Stimulated activated naive CD4-positive, alpha-beta T cell treated with Interleukin-2 at 50 U/mL for 16 hours (primary cell): ENCODE measurements around the gene SMAD4.
"Not testable (repeated sequence)": the region's sequence is repeated elsewhere in the genome, so short reads cannot be mapped to it uniquely, and the experiment has no call there.

ENCODE experiments used
- DNase-seq: peaks from one replicate; lab custom pipeline; 2025; lab: John Stamatoyannopoulos, UW

SMAD4 gene

DNA sequence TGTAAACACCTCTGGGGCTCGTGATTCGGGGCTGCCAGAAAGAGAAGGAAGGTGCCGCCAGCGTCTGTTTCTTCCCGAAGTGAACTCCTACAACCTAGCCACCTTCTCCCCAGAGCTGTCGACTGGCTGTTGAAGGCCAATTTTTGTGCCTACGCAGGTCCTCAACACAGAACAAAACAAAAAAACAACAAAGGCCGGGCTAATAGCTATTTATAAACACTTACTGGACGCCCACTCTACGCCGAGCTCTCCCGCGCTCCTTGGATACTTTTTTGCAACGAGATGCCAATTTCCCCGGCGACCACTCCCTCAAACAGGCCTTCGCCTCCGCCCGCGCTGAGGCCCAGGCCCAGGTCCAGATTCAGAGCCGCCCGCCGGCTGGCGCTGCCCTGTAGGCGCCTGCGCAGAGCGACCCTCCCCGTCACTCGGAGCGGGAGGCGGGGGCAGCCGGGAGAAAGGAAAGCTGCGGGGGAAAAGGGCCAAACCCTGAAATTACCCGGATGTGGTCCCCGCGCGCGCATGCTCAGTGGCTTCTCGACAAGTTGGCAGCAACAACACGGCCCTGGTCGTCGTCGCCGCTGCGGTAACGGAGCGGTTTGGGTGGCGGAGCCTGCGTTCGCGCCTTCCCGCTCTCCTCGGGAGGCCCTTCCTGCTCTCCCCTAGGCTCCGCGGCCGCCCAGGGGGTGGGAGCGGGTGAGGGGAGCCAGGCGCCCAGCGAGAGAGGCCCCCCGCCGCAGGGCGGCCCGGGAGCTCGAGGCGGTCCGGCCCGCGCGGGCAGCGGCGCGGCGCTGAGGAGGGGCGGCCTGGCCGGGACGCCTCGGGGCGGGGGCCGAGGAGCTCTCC is at the start of gene SMAD4:
Gene SMAD4, plus strand, starts transcription at position 520 of the 843 bp plus-strand sequence. CDS start 16,834 bp downstream, outside the sequence.
- DNase-seq, result peak; percentile 98

DNA sequence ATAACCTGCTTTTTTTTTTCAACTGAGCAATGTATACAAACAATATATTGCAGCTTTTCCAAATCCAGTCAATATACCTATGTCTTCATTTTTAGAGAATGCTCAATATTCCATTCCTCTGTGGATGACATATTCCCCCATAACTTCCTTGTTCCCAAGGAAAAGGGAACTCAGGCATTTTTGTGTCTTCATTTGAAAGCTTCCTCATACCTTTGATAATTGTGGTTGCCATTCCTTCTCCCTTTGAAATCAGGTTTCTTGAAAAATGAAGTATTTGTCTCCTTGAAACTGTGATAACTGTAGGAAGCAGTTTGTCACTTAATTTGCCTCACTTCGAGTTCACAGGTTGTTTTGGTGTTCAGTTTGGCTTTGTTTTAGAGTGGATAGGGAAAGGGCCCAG is 48.6 kb upstream of the SMAD4 start:
- DNase-seq, result no peak

DNA sequence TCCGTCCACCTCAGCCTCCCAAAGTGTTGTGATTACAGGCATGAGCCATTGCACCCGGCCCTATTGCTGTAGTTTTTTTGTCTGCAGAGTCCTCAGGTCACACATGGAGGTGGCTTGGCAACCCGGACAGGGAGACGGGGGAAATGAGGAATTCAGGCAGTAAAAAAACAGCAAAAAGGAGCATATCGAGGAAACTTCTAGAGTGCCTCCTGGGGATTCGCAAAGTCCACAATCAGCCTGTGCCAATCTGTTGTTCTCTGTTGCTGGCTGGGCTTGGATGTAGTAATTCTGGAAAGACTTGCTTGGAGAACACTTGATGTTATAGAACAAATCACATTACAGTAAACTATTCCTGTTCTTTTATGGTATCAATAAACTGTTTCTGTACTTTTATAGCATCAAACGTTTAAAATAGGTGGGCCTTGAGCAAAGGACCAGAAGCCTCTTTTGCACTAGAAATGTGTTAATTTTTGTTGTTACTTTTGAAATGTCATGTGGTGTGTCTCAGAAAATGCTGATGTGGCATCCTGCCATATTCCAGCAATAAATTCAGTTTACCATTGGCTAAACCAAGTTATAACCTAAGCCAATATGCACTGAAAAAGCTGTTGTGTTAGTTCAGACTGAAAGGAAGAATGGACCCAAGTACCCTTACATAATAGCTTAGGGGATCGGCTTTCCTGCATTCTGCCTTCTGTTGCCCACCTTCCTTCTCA is 47.8 kb upstream of the SMAD4 start:
- no peak for DNase-seq

DNA sequence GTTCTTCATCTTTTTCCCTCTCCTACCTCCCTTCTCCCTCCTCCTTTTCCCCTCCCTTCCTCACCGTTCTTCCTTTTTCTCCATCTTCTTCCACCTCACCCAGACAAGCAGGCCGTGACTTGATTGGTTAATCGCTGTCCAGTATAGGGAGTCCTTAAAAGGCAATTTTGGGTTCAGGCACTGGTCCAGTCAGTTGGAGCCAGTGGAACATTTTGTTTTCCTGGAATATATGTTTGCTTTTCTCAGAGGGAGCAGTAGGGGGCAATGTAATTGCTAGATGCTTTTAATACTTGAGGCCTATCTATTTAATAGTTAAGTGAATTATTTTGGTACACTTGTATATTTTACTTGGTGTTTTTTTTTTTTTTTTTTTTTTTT is 47.2 kb upstream of the SMAD4 start:
- no peak for DNase-seq

DNA sequence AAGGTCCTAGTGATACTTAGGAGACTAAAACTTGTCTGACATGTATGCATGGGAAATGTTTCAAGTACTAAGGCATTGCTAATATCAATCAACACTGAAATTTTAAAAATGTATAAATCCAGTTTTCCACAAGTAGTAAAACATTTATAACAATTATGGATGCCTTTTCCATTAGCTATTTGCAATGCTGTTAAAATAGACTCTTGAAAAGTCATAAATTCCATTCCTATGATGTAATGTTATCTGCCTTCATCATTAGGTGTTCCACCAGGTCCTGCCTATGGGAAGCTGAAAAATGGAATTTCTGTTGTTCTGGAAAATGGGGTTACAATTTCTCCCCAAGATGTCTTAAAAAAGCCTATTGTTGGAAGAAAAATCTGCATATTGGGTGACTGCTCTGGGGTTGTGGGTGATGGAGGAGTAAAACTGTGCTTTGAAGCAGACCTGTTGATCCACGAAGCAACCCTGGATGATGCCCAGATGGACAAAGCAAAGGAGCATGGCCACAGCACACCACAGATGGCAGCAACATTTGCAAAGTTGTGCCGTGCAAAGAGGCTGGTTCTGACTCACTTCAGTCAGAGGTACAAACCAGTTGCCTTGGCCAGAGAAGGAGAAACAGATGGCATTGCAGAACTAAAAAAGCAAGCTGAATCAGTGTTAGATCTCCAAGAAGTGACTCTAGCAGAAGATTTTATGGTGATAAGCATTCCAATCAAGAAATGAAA is 43.5 kb upstream of the SMAD4 start:
- no peak for DNase-seq

DNA sequence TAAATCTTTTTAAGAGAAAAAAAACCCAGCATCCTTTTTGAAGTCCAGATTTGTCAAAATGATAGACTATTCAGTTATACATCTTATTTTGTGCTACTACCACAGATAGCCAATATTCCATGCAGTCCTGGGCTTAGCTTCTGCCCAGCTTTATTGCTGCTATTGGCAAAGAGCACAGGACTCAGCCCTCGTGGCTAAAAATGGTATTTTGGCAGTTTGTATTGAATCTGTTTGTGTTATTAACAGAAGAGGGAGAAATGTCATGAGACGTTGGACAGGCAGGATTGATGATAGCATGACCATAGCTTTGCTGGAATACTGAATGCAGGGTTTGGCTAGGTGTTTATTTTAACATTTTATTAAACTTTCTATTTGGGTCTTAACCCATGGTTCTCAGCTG is 42.8 kb upstream of the SMAD4 start:
- DNase-seq, result no peak

DNA sequence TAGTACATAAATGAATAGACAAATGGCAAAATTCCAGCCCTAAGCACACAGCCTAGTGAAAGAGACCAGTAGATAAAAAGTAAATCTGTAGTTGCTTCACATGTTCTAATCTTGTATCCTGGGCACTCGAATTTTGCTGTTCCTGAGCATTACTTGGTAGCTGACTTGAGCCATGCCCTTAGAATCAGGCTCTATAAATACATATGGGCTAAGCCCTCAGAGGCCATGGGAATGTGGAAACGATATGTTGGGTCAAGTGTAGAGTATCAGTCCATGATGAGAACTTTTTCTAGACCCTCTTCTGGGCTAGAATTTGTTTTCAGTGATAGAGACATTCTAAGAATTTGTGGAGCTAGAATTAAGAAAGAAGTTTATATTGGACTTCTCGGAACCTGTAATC is 40.3 kb upstream of the SMAD4 start:
- DNase-seq, result no peak

DNA sequence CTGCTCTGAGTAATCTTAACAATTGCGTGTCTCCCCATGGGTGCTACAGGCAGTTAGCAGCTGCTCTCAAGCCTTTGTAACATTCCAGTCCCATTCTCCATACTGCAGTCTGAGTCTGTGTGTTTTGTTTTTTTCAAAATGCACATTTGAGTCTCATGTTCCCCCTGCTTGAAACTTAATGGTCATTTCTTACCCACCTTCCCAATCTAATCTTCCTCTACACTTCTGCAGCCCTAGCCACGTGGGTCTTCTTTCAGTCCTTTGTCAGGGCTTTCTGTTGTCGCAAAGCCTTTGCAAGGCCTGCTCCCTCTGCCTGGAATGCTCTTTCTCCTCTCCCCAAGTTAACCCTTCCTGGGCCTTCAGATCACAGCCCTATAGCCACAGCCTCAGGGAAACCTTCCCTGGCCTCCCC is 37.7 kb upstream of the SMAD4 start:
- no peak for DNase-seq

DNA sequence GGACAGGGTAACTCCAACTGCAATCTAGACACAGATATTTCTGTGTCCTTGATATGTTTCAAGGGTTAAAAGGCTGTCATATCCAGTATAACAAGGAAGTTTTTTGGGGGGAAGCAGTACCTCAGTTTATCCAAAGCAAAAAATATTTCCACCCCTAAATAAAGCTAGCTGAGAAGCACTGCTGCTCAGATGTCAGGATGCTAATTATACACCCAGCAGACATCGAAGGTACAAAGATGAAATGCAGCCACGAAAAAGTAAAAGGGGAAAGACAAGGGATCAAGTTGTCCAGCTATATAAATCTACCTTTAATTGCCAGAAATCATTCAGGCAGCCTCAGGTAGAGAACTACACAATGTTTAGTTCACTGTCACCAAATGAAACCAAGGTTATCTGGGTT is 36.0 kb upstream of the SMAD4 start:
- no peak for DNase-seq

DNA sequence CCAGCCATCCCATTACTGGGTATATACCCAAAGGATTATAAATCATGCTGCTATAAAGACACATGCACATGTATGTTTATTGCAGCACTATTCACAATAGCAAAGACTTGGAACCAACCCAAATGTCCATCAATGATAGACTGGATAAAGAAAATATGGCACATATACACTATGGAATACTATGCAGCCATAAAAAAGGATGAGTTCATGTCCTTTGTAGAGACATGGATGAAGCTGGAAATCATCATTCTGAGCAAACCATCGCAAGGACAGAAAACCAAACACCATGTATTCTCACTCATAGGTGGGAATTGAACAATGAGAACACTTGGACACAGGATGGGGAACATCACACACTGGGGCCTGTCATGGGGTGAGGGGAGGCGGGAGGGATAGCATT is 26.8 kb upstream of the SMAD4 start:
- DNase-seq, result not testable (repeated sequence)

DNA sequence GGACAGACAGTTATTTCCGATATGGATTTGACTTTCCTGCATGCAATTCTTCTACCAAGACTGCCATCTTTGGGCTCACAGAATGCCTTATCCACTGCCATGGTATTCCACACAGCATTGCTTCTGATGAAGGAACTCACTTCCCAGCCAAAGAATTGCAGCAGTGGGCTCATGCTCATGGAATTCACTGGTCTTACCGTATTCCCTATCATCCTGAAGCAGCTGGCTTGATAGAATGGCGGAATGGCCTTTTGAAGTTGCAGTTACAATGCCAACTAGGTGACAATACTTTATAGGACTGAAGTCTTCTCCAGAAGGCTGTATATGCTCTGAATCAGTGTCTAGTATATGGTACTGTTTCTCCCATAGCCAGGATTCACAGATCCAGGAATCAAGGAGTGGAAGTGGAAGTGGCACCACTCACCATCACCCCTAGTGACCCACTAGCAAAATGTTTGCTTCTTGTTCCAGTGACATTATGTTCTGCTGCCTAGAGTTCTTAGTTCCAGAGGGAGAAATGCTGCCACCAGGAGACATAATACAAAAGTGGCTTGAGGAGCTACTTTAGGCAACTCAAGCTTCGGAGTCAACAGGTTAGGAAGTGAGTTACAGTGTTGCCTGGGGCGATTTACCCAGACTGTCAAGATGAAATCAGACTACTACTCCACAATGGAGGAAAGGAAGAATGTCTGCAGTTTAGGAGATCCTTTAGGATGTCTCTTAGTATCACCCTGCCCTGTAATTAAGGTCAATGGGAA is 23.8 kb upstream of the SMAD4 start:
- DNase-seq, result no peak

DNA sequence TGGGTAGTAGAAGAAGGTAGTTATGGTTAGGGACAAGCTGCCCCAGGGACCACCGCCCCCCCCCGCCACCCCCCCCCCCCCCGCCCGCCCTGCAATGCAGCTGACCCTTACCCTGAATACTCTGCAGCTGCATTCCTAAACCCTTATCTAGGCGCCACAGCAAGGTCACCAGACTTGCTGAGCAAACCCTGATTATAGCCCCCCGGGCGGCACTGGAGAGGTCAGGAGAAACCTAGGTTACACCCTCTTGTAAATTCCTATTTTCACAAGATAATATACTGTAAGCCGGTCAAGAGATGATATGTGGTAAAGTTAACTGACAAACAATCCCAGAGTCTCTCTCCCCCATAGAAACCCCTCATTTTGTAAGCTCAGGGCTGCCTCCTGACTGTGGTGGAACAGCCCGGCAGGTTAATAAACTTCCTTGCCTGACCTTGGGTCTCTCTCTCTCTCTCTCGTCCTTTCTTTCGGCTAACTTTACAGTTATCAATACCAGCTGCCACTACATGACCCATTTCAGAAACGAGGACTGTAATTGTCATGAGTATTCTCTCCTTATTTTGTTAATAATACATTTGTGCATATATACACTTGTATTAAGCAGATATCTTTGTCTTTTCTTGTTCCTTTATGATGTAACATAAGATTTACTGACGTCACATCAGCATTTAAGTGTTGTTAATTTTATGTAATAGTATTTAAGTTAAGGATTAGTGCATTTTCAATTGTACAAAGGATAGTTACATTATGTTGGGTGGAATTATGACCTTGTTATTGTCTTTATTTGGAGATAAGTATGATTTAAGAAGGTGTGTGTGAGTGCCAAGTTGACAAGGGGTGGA is 22.8 kb upstream of the SMAD4 start:
- DNase-seq, result no peak

DNA sequence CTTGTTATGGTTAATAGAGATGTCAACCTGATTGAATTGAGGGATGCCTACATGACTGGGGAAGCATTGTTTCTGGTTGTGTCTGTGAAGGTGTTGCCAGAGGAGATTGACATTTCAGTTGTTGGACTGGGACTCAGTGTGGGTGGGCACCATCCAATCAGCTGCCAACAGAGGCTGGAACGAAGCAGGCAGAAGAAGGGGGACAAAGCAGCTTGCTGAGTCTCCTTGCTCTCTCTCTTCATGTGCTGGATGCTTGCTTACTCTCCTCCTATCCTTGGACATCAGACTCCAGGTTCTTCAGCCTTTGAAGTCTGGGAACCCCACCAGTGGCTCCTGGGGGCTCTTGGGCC is 22.2 kb upstream of the SMAD4 start:
- DNase-seq, result no peak

DNA sequence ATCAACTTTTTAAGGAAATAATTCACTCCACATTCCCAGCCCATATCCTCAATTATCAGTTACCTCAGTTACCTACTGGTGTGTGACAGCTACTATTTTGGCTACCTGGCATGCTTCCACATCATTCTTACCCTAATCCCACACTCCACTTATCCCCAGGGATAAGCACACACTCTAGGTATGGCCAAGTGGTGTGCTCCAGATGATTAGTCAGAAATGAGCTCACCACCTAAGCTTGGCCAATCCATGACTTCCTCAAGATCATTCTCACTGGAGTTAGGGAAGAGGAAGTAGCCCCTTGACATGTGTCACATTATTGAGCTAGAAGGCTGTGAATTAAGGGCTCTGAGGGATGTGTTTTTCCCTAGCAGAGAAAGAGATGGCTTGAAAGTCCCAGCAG is 20.9 kb upstream of the SMAD4 start:
- DNase-seq, result no peak

DNA sequence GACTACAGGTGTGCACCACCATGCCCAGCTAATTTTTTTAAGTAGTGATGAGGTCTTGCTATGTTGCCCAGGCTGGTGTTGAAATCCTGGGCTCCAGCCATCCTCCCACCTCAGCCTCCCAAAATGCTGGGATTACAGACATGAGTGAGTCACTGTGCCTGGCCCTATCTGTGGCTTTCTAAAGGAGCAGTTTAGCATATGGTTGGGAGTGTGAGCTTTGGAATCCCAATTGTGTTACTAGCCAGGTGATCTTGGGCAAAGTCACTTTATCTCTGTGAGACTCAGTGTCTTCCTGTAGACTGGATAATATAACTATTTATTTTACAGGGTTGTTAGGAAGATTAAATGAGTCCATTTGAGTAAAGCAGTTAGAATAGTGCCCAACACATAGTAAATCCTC is 19.8 kb upstream of the SMAD4 start:
- DNase-seq, result no peak

DNA sequence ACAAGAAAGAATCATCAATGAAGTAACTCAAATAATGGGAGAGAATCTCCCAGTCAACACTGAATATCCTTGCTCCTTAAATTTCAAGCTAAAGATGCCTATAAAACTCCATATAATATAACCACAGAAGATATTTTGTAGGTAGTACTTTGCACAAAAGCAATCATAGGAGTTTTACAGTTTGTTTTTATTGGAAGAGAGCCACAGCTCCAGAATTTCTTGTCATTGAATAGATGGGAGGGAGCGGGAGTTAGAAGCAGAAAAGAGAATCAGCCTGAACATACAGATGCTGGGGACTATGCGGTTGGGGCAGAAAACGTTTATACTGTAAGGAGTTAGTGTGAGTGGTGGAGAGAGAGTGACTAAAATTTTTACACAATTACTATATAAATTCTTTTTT is 18.3 kb upstream of the SMAD4 start:
- DNase-seq, result no peak

DNA sequence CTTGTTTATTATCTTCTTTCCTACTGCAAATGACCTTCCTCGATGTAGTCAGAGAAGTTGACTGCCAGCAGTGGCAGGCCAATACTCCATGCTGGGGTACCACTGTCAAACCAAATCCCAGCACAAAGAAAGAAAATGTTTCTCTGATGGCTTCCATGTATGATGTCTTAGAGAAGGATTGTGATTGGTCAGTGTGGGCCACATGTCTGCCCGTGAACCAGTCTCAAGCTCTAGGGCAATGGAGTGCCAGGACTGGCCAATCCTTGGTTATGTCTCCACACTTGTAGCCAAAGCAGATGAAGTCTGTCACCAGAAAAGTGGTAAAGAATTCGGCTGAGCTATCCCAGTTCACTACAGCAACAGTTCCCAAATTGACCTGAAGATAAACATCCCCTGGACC is 17.6 kb upstream of the SMAD4 start:
- DNase-seq, result no peak

DNA sequence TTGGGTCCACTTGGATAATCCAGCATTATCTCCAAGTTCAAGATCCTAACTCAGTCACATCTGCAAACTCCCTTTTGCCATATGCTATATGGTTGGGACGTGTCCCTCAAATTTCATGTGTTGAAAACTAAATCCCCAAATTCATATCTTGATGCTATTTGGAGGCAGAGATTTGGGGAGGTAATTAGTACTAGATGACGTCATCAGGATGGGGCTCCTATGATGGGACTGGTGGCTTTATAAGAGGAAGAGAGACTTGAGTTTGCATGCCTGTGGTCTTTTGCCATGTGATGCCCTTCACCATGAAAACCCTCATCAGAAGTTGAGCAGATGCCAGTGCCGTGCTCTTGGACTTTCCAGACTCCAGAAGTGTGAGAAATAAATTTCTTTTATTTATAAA is 16.8 kb upstream of the SMAD4 start:
- DNase-seq, result no peak

DNA sequence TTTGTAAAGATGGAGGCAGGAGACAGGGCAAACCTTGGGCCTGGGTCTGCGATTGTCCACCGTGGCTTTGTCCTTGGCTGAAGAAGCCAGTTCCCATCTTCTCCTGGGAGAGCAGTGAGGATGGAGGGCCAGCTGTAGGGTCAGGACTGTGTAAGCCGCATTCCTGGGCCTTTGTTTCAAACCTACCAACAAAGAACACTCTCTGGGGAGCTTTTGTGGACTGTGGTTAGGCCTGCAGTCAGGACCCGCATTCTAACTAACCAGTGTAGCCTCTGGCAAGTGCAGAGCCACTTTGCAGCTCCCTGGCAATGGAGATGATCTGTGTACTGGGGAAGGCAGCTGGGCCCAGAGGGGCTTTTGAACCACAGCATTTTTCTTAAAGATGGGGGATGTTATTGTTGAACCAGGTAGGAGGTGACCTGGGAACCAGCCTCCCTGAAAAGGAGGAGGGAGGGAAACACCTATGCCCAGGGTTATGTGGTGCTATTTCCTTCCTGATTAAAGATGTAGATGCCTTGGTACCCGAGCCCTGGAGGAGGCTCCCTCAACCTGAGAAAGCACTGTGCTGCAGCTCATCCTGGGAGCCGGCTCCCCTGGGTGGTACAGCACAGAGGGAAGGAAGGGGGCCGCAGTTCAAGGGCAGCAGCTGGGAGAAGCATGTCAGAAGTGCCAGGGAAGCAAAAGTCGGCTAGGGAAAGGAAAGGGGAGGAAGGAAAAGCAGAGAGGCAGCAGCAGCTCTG is 12.7 kb upstream of the SMAD4 start:
- no peak for DNase-seq

DNA sequence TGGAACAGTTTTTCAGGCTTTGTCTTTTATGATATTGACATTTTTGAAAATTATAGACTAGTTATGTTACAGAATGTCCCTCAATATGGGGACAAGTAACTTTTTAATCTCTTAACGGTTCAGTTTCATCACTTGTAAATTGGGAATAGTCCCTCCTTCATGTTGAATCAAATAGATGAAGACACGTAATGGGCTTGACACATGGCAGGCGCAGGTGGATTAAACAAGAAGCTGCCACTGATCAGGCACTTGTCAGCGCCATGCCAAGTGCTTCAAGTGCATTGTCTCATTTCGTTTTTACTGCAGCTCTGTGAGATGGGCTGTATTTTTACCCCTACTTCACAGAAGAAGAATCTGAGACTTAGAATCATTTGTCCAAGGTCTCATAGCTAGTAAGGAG is 9.5 kb upstream of the SMAD4 start:
- DNase-seq, result no peak
